H1 (cell line): ENCODE measurements around the gene JPH2. TPM values are rescaled to one million over a fixed set of nuclear protein-coding genes. Genes with fewer than 3 reads are reported as not detected.

Source experiments
- CTCF ChIA-PET: fragments of 300-600 bp; sonication (Branson Sonifier 250); formaldehyde crosslinking; loops from one replicate; lab custom pipeline; 2021; ENCODE audit not compliant: partially characterized antibody; lab: Charles Lee
- POLR2A ChIA-PET: fragments of 300-600 bp; sonication (Branson Sonifier 250); formaldehyde crosslinking; loops from one replicate; lab custom pipeline; 2021; ENCODE audit warnings: inconsistent platforms; ENCODE audit not compliant: partially characterized antibody; lab: Charles Lee
- DNase-seq, 2 experiments: peaks; one replicate each; pipeline versions ENCODE4 v3.0.0 to v3.0.0-alpha.2; 2010 to 2022; ENCODE audit warnings: low spot score in 2 of 2, low read depth in 1 of 2, mixed read lengths in 1 of 2
- FAIRE-seq: peaks from 2 replicates; lab custom pipeline; 2011; peaks lifted over from hg19 to GRCh38; lab: Jason Lieb, UNC
- H2AFZ ChIP-seq: 2 replicates; pipeline ENCODE4 v1.8.1; 2012; ENCODE audit warnings: low read length, inconsistent platforms
- H2AK5ac ChIP-seq: 2 replicates; pipeline ENCODE4 v1.6.1; 2013; ENCODE audit warnings: low read depth, low read length
- H2BK120ac ChIP-seq: replicated peaks from 2 replicates; pipeline ENCODE3; 2013; ENCODE audit warnings: low read depth, low read length, inconsistent platforms
- H2BK12ac ChIP-seq: 2 replicates; pipeline ENCODE4 v1.6.1; 2013; ENCODE audit warnings: low read depth, low read length
- H2BK15ac ChIP-seq: 2 replicates; pipeline ENCODE4 v1.6.1; 2013; ENCODE audit warnings: low read length
- H2BK20ac ChIP-seq: 2 replicates; pipeline ENCODE4 v1.6.1; 2013; ENCODE audit warnings: low read length
- H2BK5ac ChIP-seq: 2 replicates; pipeline ENCODE4 v1.6.1; 2013; ENCODE audit warnings: low read depth, low read length
- H3K14ac ChIP-seq: 2 replicates; pipeline ENCODE4 v1.6.1; 2013; ENCODE audit warnings: inconsistent platforms; ENCODE audit not compliant: insufficient read length
- H3K18ac ChIP-seq: 2 replicates; pipeline ENCODE4 v1.6.1; 2013; ENCODE audit warnings: low read length; ENCODE audit errors: extremely low read depth
- H3K23ac ChIP-seq: 2 replicates; pipeline ENCODE4 v1.6.1; 2013; ENCODE audit warnings: inconsistent platforms; ENCODE audit not compliant: insufficient read length
- H3K23me2 ChIP-seq: 2 replicates; pipeline ENCODE4 v1.6.1; 2013; ENCODE audit warnings: low read depth, low read length
- H3K27ac ChIP-seq: 2 replicates; pipeline ENCODE4 v1.6.1; 2011; ENCODE audit warnings: low read depth, low read length, inconsistent platforms
- H3K27me3 ChIP-seq, 4 experiments: replicated peaks in 1 of 4; 1 replicate in 1 of 4; 2 replicates in 3 of 4; pipeline versions ENCODE4 v1.6.1 to v1.8.1; 2011 to 2013; ENCODE audit warnings: low read length in 3 of 4, mild to moderate bottlenecking in 3 of 4, inconsistent platforms in 2 of 4, mixed read lengths in 2 of 4, moderate library complexity in 1 of 4; ENCODE audit not compliant: control insufficient read depth in 3 of 4, insufficient read depth in 3 of 4; ENCODE audit errors: extremely low read depth in 1 of 4
- H3K36me3 ChIP-seq, 4 experiments: 2 replicates each; pipeline versions ENCODE4 v1.6.1 to v1.8.1; 2011 to 2013; ENCODE audit warnings: mild to moderate bottlenecking in 4 of 4, low read length in 3 of 4, moderate library complexity in 2 of 4, control low read depth in 1 of 4, inconsistent platforms in 1 of 4; ENCODE audit not compliant: insufficient read depth in 4 of 4, control insufficient read depth in 2 of 4
- H3K4ac ChIP-seq: replicated peaks from 2 replicates; pipeline ENCODE3; 2013; ENCODE audit warnings: low read length, low read depth, mixed read lengths, inconsistent platforms; ENCODE audit not compliant: insufficient read length
- H3K4me1 ChIP-seq, 4 experiments: replicated peaks in 1 of 4; 1 replicate in 1 of 4; 2 replicates in 3 of 4; pipeline versions ENCODE4 v1.6.1 to v1.8.1; 2011 to 2013; ENCODE audit warnings: low read length in 3 of 4, inconsistent platforms in 2 of 4, mixed read lengths in 1 of 4; ENCODE audit not compliant: insufficient read depth in 4 of 4, control insufficient read depth in 3 of 4
- H3K4me2 ChIP-seq, 2 experiments: 2 replicates each; pipeline versions ENCODE4 v1.6.1 to v1.8.1; 2011 to 2013; ENCODE audit warnings: low read depth in 2 of 2, low read length in 2 of 2, control low read depth in 1 of 2, inconsistent platforms in 1 of 2, mild to moderate bottlenecking in 1 of 2; ENCODE audit not compliant: insufficient read depth in 1 of 2
- H3K4me3 ChIP-seq, 4 experiments: fragments of 200-600, 300-600 bp in 1 of 4; sonication (generic), shearing (Covaris generic), sonication (Bioruptor Twin) in 1 of 4; 2 replicates each; pipeline versions ENCODE4 v1.5.1 to v1.8.1; 2011 to 2016; ENCODE audit warnings: low read length in 4 of 4, low read depth in 3 of 4, control low read depth in 2 of 4, inconsistent platforms in 2 of 4, mild to moderate bottlenecking in 2 of 4, mixed read lengths in 1 of 4, moderate library complexity in 1 of 4; ENCODE audit not compliant: insufficient read depth in 2 of 4; ENCODE audit errors: extremely low read depth in 1 of 4
- H3K56ac ChIP-seq: replicated peaks from 2 replicates; pipeline ENCODE3; 2013; ENCODE audit warnings: low read depth, mild to moderate bottlenecking, mixed read lengths, low read length, inconsistent platforms; ENCODE audit not compliant: insufficient read length
- H3K79me1 ChIP-seq: 2 replicates; pipeline ENCODE4 v1.6.1; 2013; ENCODE audit warnings: low read depth, low read length, control low read depth
- H3K79me2 ChIP-seq, 2 experiments: 2 replicates each; pipeline versions ENCODE4 v1.6.1 to v1.8.1; 2012 to 2013; ENCODE audit warnings: low read length in 2 of 2, mild to moderate bottlenecking in 2 of 2, inconsistent platforms in 1 of 2; ENCODE audit not compliant: insufficient read depth in 2 of 2, control insufficient read depth in 1 of 2
- H3K9ac ChIP-seq, 4 experiments: replicated peaks in 1 of 4; 1 replicate in 1 of 4; 2 replicates in 3 of 4; pipeline versions ENCODE4 v1.6.1 to v1.8.1; 2011 to 2013; ENCODE audit warnings: low read depth in 3 of 4, low read length in 3 of 4, control low read depth in 2 of 4, mild to moderate bottlenecking in 2 of 4, moderate library complexity in 2 of 4, inconsistent platforms in 1 of 4; ENCODE audit errors: extremely low read depth in 1 of 4
- H3K9me3 ChIP-seq, 2 experiments: 2 replicates each; pipeline versions ENCODE4 v1.6.1 to v1.8.1; 2012 to 2013; ENCODE audit warnings: mild to moderate bottlenecking in 2 of 2, moderate library complexity in 2 of 2, control low read depth in 1 of 2, inconsistent platforms in 1 of 2, low read depth in 1 of 2, low read length in 1 of 2, mixed read lengths in 1 of 2; ENCODE audit not compliant: insufficient read depth in 2 of 2
- H4K20me1 ChIP-seq, 2 experiments: replicated peaks in 1 of 2; 2 replicates each; pipeline versions ENCODE3 to v1.8.1; 2011 to 2013; ENCODE audit warnings: inconsistent platforms in 2 of 2, low read length in 2 of 2, mild to moderate bottlenecking in 1 of 2; ENCODE audit not compliant: insufficient read depth in 2 of 2, control insufficient read depth in 1 of 2
- H4K5ac ChIP-seq: 2 replicates; pipeline ENCODE4 v1.6.1; 2013; ENCODE audit warnings: low read length, low read depth, mixed read lengths, inconsistent platforms; ENCODE audit not compliant: insufficient read length
- H4K8ac ChIP-seq: 2 replicates; pipeline ENCODE4 v1.8.0; 2013; ENCODE audit warnings: mild to moderate bottlenecking, moderate library complexity, low read length, inconsistent platforms; ENCODE audit not compliant: insufficient read depth; ENCODE audit errors: extremely low read depth
- H4K91ac ChIP-seq: replicated peaks from 2 replicates; pipeline ENCODE3; 2013; ENCODE audit warnings: low read length, mixed read lengths, inconsistent platforms; ENCODE audit not compliant: insufficient read length
- ASH2L ChIP-seq: fragments of 200-600, 300-600 bp; sonication (generic); IDR thresholded peaks from one replicate; pipeline ENCODE4 v1.7.1; 2017; ENCODE audit warnings: low read length
- BACH1 ChIP-seq: IDR thresholded peaks from 2 replicates; pipeline ENCODE4 v1.6.1; 2012; ENCODE audit warnings: low read length, improper control_type of control experiment
- BCL11A ChIP-seq, 2 experiments: IDR thresholded peaks; one replicate each; pipeline ENCODE4 v1.6.1; 2011; ENCODE audit warnings: low read depth in 2 of 2, low read length in 2 of 2, mild to moderate bottlenecking in 2 of 2
- CBX8 ChIP-seq: fragments of 300-800, 300-1000 bp; sonication (generic); IDR thresholded peaks from 2 replicates; pipeline ENCODE4 v1.7.1; 2016; ENCODE audit warnings: low read depth, low read length, borderline replicate concordance
- CEBPB ChIP-seq: IDR thresholded peaks from 2 replicates; pipeline ENCODE4 v1.6.1; 2012; ENCODE audit warnings: low read depth, low read length
- CHD1 ChIP-seq: IDR thresholded peaks from 2 replicates; pipeline ENCODE4 v1.6.1; 2012; ENCODE audit warnings: low read depth, low read length, improper control_type of control experiment
- CREB1 ChIP-seq: IDR thresholded peaks from 2 replicates; pipeline ENCODE4 v1.6.1; 2012; ENCODE audit warnings: inconsistent platforms
- NRF1 ChIP-seq: IDR thresholded peaks from 2 replicates; pipeline ENCODE4 v1.6.1; 2011; ENCODE audit warnings: mild to moderate bottlenecking, low read depth, low read length, improper control_type of control experiment
- POLR2AphosphoS5 ChIP-seq: IDR thresholded peaks from 2 replicates; pipeline ENCODE4 v1.6.1; 2011; ENCODE audit warnings: low read depth, low read length
- RFX5 ChIP-seq: IDR thresholded peaks from 2 replicates; pipeline ENCODE4 v1.6.1; 2011; ENCODE audit warnings: low read depth, low read length, improper control_type of control experiment, borderline replicate concordance
- RXRA ChIP-seq: IDR thresholded peaks from 2 replicates; pipeline ENCODE4 v1.6.1; 2011; ENCODE audit warnings: low read depth, mild to moderate bottlenecking, low read length, moderate library complexity; ENCODE audit not compliant: insufficient read depth
- SAP30 ChIP-seq: fragments of 300-600 bp; sonication (generic); IDR thresholded peaks from 2 replicates; pipeline ENCODE4 v1.7.1; 2012; ENCODE audit warnings: low read length, moderate library complexity, mild to moderate bottlenecking, inconsistent platforms; ENCODE audit not compliant: insufficient read depth, insufficient replicate concordance
- SIN3A ChIP-seq, 2 experiments: IDR thresholded peaks in 1 of 2; conservative IDR thresholded peaks in 1 of 2; 2 replicates each; pipeline ENCODE4 v1.6.1; 2011 to 2012; ENCODE audit warnings: low read length in 2 of 2, improper control_type of control experiment in 1 of 2, low read depth in 1 of 2, mild to moderate bottlenecking in 1 of 2
- TAF7 ChIP-seq: optimal IDR thresholded peaks from 2 replicates; pipeline ENCODE3; 2011; ENCODE audit warnings: low read depth, mild to moderate bottlenecking, inconsistent platforms, low read length, moderate library complexity, borderline replicate concordance
- TEAD4 ChIP-seq: IDR thresholded peaks from 2 replicates; pipeline ENCODE4 v1.6.1; 2012; ENCODE audit warnings: low read depth, low read length, inconsistent platforms, mixed read lengths
- WGBS, 2 experiments: shearing (Covaris generic) in 1 of 2; methylation state at CpG; one replicate each; pipeline versions ENCODE4 v1.1.6 to v1.1.7; 2013 to 2015; ENCODE audit warnings: low lambda C conversion rate in 2 of 2, mixed read lengths in 2 of 2, inconsistent platforms in 1 of 2, low coverage in 1 of 2, missing lambda C conversion rate in 1 of 2; ENCODE audit not compliant: insufficient replicate concordance in 2 of 2, insufficient coverage in 1 of 2, insufficient read length in 1 of 2; ENCODE audit errors: extremely low coverage in 1 of 2, missing lambda C conversion rate in 1 of 2; 5-methylcytosine and 5-hydroxymethylcytosine counted together
- polyA plus RNA-seq, 7 experiments: library from polyadenylated mRNA; depleted of rRNA in 3 of 7; stranded (reverse) in 5 of 7; unstranded in 2 of 7; fragments of >200 nt in 5 of 7; fragments of 200-250 nt in 2 of 7; gene quantifications; 1 replicate in 5 of 7; 2 replicates in 1 of 7; 4 replicates in 1 of 7; pipeline versions ENCODE4 v1.2.1 to v1.2.3, GENCODE V29; 2011 to 2013; ENCODE audit warnings: missing spikeins in 2 of 7, mixed read lengths in 2 of 7
- total RNA-seq: library from RNA; stranded (reverse); fragmentation: NEBNext Ultra II Directional; extraction: Animal tissue kit (Norgen Biotek cat#: 25700); gene quantifications from 2 replicates; pipeline ENCODE4 v1.2.1, GENCODE V29; 2021

JPH2 gene
- total and polyA plus RNA-seq, 2 of the 8 experiments (the other 6 are each of a cell fraction or from before 2014, with no cell fraction given) = 0.59 to 1.3 TPM

DNA sequence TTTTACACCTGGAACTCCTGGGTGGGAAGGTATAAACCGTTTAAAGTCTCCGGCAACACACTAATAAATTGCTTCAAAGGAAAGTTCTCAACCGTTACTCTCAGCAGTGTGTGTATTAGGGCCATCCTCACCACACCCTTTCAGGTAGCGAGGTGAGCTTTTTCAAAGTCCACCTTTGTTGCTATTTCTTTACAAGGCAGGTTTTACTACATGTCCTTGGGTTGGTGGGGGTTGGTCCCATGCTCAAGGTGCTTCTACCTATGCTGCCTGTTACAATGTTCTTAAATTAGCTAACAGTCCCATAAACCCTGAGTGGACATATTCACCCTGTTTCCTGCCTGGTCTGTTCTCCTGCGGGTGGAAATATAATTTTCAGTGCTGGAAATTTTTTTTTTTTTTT lies 36.7 kb upstream of the JPH2 start:
- Histone ChIP-seq H2BK5ac (no peak overlapping the region), H3K4me3 (no peak overlapping the region), H3K36me3 (no peaks in the 10 kb centered on the region), H3K9ac (no peak overlapping the region), H3K27ac (no peak overlapping the region), H4K8ac (no peak overlapping the region), H3K4me2 (no peak overlapping the region), H4K5ac (no peak overlapping the region), H3K14ac (no peak overlapping the region), H3K27me3 (no peaks in the 10 kb centered on the region), H3K4ac (no peak overlapping the region), H3K79me2 (no peaks in the 10 kb centered on the region), H2AFZ (no peak overlapping the region), H3K18ac (no peak overlapping the region), H3K4me1 (peaks cover 0 to 3% (median under 1%) of the 10 kb centered on the region in 4 experiments; a peak in 3 of 7 replicates), H4K20me1 (no peaks in the 10 kb centered on the region), H3K56ac (no peak overlapping the region), H3K9me3 (no peaks in the 10 kb centered on the region), H3K23ac (no peak overlapping the region), H3K79me1 (no peaks in the 10 kb centered on the region), H4K91ac (no peak overlapping the region), H2BK20ac (no peak overlapping the region), H2BK120ac (no peak overlapping the region), H2BK15ac (no peak overlapping the region), H2AK5ac (no peak overlapping the region), H2BK12ac (no peak overlapping the region), H3K23me2 (no peaks in the 10 kb centered on the region)
- DNase-seq (no peak), FAIRE-seq (no peak)
- ChIA-PET CTCF (interaction anchor here (0.6 to 4.4 kb wide), 30 partner anchors 9 to 530 kb away, joined by 3 to 23 read pairs (median 4); partner anchors contain the start of genes GDAP1L1, HNF4A and OSER1), POLR2A (interaction anchor here (1.1 kb wide), 1 partner anchor 12 kb away, joined by 3 read pairs; no protein-coding TSS in a partner anchor)
- 84% methylated on average over 5 of the region's 5 CpGs; no CpG with 5 or more reads in 1 of the 2 experiments for WGBS, 2 experiments
- TF ChIP-seq BCL11A (IDR thresholded peaks at IDR 0.05; ENCODE audit: low read depth in 2 of 2, low read length in 2 of 2) (no peak), ASH2L (no peak), SAP30 (no peak), CEBPB (no peak), NRF1 (no peak), SIN3A (conservative IDR thresholded peaks at IDR 0.05 in 1 of 2, IDR thresholded peaks at IDR 0.05 in 1 of 2; ENCODE audit: low read depth in 1 of 2, low read length in 2 of 2) (no peak), RXRA (no peak), CREB1 (no peak), CHD1 (no peak), TEAD4 (no peak), BACH1 (no peak), CBX8 (no peak), TAF7 (no peak), POLR2AphosphoS5 (no peak), RFX5 (no peak)
